A673 (cell line): Measurements from ENCODE around the gene PIGX.

Experiments
- CTCF ChIP-seq: fragments of 300-800, 200-600 bp; sonication (generic); conservative IDR thresholded peaks from 2 replicates; pipeline ENCODE4 v1.5.1; 2017; ENCODE audit warnings: low read depth, mild to moderate bottlenecking, antibody characterized with exemption, low read length, moderate library complexity, mixed read lengths
- EZH2 ChIP-seq: fragments of 200-600 bp; sonication (generic); IDR thresholded peaks from 2 replicates; pipeline ENCODE4 v1.6.1; 2017; ENCODE audit warnings: borderline replicate concordance, low read depth, mild to moderate bottlenecking, mixed read lengths, antibody characterized with exemption, low read length; ENCODE audit not compliant: poor library complexity, severe bottlenecking

GRCh38 chr3:196712514-196713413 lies 587 bp downstream of the PIGX start:
- TF ChIP-seq CTCF, result no peak
- TF ChIP-seq EZH2, result no peak
